ENCODE results near the gene KRTAP10-6.
"Not testable (repeated sequence)": the region's sequence is repeated elsewhere in the genome, so short reads cannot be mapped to it uniquely, and the experiment has no call there.

Gene KRTAP10-6

GRCh38 chr21:44599264-44600029 lies 7.1 kb upstream of the KRTAP10-6 start:
- DNase-seq (ENCODE audit: low read depth) = no peak

DNA sequence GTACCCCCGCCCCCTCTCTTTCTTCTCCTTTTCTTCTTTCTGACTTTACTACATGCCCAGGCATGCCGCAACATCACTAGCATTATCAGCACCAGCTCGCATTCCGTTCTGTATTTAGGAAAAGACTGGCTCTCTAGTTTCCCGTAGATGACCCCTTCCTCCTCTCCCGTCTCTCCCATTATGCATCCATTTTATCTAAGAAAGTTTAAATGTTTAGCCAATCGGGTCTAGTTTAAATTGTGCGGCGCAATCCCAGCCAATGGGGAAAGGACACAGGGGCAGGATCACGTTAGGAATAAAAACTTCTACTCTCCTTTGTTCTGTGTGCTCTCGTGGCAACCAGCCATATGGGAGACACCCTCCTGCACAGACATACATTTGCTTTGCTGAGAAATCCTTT lies 5.8 kb upstream of the KRTAP10-6 start:
- DNase-seq (ENCODE audit: low read depth) = no peak

GRCh38 chr21:44596068-44596725 lies 3.9 kb upstream of the KRTAP10-6 start:
- no peak for DNase-seq (ENCODE audit: low read depth)

DNA sequence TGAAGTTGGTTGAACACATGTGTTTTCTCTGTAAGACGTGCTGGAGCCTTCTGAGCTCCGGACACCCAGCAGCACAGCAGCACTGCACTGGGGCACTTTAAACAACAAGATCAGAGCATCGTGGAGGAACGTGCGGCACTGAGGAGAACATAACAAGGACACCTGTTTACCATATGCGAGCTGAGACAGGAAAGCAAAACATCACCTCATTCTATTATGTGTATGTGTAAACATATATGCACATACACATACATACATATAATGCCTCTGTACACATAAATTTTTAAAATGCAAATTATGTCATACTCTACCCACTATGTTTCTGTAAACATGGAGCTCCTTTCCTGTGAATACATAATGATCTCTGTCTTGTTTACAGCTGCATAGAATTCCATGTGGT lies 3.2 kb upstream of the KRTAP10-6 start:
- DNase-seq (ENCODE audit: low read depth) = no peak

GRCh38 chr21:44594406-44594916 lies 2.2 kb upstream of the KRTAP10-6 start:
- no peak for DNase-seq (ENCODE audit: low read depth)

GRCh38 chr21:44593598-44594405 lies 1.5 kb upstream of the KRTAP10-6 start:
- DNase-seq (ENCODE audit: low read depth) = no peak

- not testable (repeated sequence) for DNase-seq (ENCODE audit: low read depth)
These were observed 539 bp downstream of the KRTAP10-6 start for GRCh38 chr21:44591801-44592130.

- DNase-seq (ENCODE audit: low read depth) = not testable (repeated sequence)
These were observed 1.2 kb downstream of the KRTAP10-6 start for GRCh38 chr21:44590897-44591800.

DNA sequence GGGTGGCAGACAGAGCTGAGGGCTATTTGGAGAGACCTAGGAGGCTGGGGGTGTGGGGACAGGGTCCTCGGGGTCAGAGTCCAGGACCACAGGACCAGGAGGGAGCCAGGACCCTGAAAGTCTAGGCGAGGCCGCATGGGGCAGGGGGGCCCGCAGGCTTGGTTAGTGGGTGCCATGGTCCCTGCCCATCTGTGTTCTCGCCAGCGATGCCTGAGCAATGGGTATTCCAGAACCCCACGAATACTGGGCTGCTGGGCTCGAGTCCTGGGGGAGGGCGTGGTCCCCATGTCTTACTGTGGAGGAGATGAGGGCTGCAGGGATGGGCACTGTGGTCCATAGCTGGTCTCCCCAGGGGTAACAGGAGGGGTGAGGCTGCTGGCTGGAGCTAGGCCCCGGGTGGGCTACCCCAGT lies 2.0 kb downstream of the KRTAP10-6 start:
- DNase-seq (ENCODE audit: low read depth) = no peak

GRCh38 chr21:44589586-44590305 lies 2.6 kb downstream of the KRTAP10-6 start:
- no peak for DNase-seq (ENCODE audit: low read depth)

GRCh38 chr21:44589094-44589493 lies 3.2 kb downstream of the KRTAP10-6 start:
- no peak for DNase-seq (ENCODE audit: low read depth)

- DNase-seq (ENCODE audit: low read depth) = no peak
These were observed 6.4 kb downstream of the KRTAP10-6 start for GRCh38 chr21:44585892-44586291.

DNA sequence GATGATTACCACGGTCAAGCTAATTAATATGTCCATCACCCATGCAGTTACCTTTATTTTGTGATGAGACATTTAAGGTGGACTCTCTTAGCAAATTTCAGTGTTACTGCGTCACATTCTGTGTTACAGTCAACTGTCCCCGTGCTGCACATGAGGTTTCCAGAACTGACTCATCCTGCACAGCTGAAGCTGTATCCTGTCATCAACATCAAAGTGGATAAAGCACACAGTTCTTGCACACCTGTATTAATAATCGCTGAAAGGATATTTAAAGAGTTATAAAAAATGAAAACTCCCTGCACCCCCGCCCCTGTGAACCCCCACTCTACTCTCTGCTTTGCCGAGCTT lies 8.5 kb downstream of the KRTAP10-6 start:
- DNase-seq (ENCODE audit: low read depth) = no peak

DNA sequence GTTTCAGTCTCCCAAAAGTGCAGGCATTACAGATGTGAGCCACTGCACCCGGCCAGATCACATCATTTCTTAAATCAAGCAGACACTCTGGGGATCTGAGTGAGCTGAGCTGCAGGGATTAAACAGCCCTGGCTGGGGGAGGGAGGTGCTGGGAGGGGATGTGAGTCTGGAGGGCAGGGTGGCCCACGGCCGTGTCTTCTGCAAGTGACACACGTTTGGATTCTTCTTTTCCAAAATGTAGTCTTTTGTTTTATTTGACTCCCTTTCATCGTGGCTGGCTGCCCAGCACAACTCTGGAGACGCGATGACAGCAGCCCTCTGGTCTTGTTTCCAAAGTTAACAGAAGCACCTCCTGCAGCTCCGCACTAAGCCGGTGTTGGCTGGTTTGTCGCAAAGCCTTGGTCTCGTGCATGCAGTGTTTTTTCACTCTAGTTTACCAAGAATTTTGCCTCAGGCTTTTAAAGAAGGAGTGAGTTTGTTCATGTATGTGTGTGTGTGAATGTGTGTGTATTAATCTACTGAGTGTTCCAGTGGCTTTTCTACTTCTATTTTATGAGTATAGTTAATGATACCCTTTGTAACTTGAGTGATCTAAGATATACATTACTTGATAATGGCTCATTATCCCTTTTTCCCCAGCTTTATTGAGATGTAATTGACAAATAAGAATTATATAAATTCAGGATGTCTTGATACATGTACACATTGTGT lies 9.1 kb downstream of the KRTAP10-6 start:
- no peak for DNase-seq (ENCODE audit: low read depth)

GRCh38 chr21:44582055-44582454 lies 10.2 kb downstream of the KRTAP10-6 start:
- no peak for DNase-seq (ENCODE audit: low read depth)

GRCh38 chr21:44581158-44581557 lies 11.1 kb downstream of the KRTAP10-6 start:
- DNase-seq (ENCODE audit: low read depth) = no peak

- not testable (repeated sequence) for DNase-seq (ENCODE audit: low read depth)
These were observed 12.0 kb downstream of the KRTAP10-6 start, which contains the start of gene KRTAP10-5 for GRCh38 chr21:44580231-44580821. Gene KRTAP10-5 (minus strand): TSS chr21:44580604. CDS start chr21:44580578, 26 bp downstream.

DNA sequence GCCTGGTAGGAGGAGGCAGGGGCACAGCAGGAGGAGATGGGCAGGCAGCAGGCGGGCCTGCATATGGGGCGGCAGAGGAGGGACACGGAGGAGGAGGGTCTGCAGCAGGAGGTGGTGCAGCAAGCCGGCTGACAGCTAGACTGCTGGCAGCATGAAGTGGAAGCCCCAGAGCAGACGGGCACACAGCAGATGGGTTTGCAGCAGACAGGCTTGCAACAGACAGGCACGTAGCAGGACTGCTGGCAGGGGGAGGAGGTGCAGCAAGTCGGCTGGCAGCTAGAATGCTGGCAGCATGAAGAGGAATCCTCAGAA lies 12.5 kb downstream of the KRTAP10-6 start:
- DNase-seq (ENCODE audit: low read depth) = no peak

GRCh38 chr21:44579056-44579832 lies 13.1 kb downstream of the KRTAP10-6 start:
- DNase-seq (ENCODE audit: low read depth) = no peak

All from ELR (cell line).